GM23338 (cell line): ENCODE results near the gene RNGTT.

Experiments used
- CREB1 ChIP-seq: fragments of 250-450 bp; sonication (Bioruptor Pico); IDR thresholded peaks from 2 replicates; pipeline ENCODE4 v1.5.0; 2020; ENCODE audit warnings: low read depth, mild to moderate bottlenecking, moderate library complexity
- ETS1 ChIP-seq: IDR thresholded peaks from 2 replicates; pipeline ENCODE4 v1.6.1; 2016; ENCODE audit warnings: antibody characterized with exemption
- EZH2 ChIP-seq: fragments of 200-600 bp; sonication (generic); IDR thresholded peaks from one replicate; pipeline ENCODE4 v1.8.0; 2017; ENCODE audit warnings: antibody characterized with exemption, mild to moderate bottlenecking, low read depth; ENCODE audit not compliant: unreplicated experiment
- EZH2phosphoT487 ChIP-seq: fragments of 200-600 bp; sonication (generic); IDR thresholded peaks from one replicate; pipeline ENCODE4 v1.8.1; 2018; ENCODE audit warnings: antibody characterized with exemption; ENCODE audit not compliant: unreplicated experiment
- JUNB ChIP-seq: IDR thresholded peaks from one replicate; pipeline ENCODE4 v1.6.1; 2016; ENCODE audit warnings: antibody characterized with exemption; ENCODE audit not compliant: unreplicated experiment
- NANOG ChIP-seq: IDR thresholded peaks from 2 replicates; pipeline ENCODE4 v1.6.1; 2016; ENCODE audit warnings: antibody characterized with exemption, borderline replicate concordance
- POLR2AphosphoS5 ChIP-seq: IDR thresholded peaks from 2 replicates; pipeline ENCODE4 v1.6.1; 2016; ENCODE audit warnings: antibody characterized with exemption, low read depth
- STAT1 ChIP-seq: IDR thresholded peaks from one replicate; pipeline ENCODE4 v1.6.1; 2016; ENCODE audit warnings: antibody characterized with exemption; ENCODE audit not compliant: unreplicated experiment
- ZNF114 ChIP-seq: fragments of 250-450 bp; sonication (Bioruptor Pico); IDR thresholded peaks from 2 replicates; pipeline ENCODE4 v1.5.0; 2020; ENCODE audit warnings: mild to moderate bottlenecking, moderate library complexity
- ZNF331 ChIP-seq: fragments of 250-450 bp; sonication (Bioruptor Pico); IDR thresholded peaks from 2 replicates; pipeline ENCODE4 v1.5.0; 2020; ENCODE audit warnings: low read depth, mild to moderate bottlenecking, moderate library complexity
- ZNF462 ChIP-seq: fragments of 250-450 bp; sonication (Bioruptor Pico); IDR thresholded peaks from 2 replicates; pipeline ENCODE4 v1.5.0; 2020; ENCODE audit warnings: mild to moderate bottlenecking, moderate library complexity
- TF ChIP-seq, protein P1 (sequence below), 2 experiments: fragments of 200-600 bp in 1 of 2; sonication (generic) in 1 of 2; conservative IDR thresholded peaks; 2 replicates each; pipeline versions ENCODE4 v1.5.1 to v1.6.1; 2016 to 2017; ENCODE audit warnings: antibody characterized with exemption in 2 of 2, low read depth in 2 of 2, mild to moderate bottlenecking in 2 of 2, moderate library complexity in 1 of 2
- TF ChIP-seq, protein P2 (sequence below): IDR thresholded peaks from one replicate; pipeline ENCODE4 v1.6.1; 2018; ENCODE audit warnings: antibody characterized with exemption; ENCODE audit not compliant: unreplicated experiment

- TF ChIP-seq, protein P1, sequence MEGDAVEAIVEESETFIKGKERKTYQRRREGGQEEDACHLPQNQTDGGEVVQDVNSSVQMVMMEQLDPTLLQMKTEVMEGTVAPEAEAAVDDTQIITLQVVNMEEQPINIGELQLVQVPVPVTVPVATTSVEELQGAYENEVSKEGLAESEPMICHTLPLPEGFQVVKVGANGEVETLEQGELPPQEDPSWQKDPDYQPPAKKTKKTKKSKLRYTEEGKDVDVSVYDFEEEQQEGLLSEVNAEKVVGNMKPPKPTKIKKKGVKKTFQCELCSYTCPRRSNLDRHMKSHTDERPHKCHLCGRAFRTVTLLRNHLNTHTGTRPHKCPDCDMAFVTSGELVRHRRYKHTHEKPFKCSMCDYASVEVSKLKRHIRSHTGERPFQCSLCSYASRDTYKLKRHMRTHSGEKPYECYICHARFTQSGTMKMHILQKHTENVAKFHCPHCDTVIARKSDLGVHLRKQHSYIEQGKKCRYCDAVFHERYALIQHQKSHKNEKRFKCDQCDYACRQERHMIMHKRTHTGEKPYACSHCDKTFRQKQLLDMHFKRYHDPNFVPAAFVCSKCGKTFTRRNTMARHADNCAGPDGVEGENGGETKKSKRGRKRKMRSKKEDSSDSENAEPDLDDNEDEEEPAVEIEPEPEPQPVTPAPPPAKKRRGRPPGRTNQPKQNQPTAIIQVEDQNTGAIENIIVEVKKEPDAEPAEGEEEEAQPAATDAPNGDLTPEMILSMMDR (conservative IDR thresholded peaks at IDR 0.05; ENCODE audit: low read depth in 2 of 2): no peak
- TF ChIP-seq, protein P2, sequence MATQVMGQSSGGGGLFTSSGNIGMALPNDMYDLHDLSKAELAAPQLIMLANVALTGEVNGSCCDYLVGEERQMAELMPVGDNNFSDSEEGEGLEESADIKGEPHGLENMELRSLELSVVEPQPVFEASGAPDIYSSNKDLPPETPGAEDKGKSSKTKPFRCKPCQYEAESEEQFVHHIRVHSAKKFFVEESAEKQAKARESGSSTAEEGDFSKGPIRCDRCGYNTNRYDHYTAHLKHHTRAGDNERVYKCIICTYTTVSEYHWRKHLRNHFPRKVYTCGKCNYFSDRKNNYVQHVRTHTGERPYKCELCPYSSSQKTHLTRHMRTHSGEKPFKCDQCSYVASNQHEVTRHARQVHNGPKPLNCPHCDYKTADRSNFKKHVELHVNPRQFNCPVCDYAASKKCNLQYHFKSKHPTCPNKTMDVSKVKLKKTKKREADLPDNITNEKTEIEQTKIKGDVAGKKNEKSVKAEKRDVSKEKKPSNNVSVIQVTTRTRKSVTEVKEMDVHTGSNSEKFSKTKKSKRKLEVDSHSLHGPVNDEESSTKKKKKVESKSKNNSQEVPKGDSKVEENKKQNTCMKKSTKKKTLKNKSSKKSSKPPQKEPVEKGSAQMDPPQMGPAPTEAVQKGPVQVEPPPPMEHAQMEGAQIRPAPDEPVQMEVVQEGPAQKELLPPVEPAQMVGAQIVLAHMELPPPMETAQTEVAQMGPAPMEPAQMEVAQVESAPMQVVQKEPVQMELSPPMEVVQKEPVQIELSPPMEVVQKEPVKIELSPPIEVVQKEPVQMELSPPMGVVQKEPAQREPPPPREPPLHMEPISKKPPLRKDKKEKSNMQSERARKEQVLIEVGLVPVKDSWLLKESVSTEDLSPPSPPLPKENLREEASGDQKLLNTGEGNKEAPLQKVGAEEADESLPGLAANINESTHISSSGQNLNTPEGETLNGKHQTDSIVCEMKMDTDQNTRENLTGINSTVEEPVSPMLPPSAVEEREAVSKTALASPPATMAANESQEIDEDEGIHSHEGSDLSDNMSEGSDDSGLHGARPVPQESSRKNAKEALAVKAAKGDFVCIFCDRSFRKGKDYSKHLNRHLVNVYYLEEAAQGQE: no peak
- TF ChIP-seq EZH2phosphoT487 (no peak), POLR2AphosphoS5 (no peak), NANOG (no peak), CREB1 (CRISPR knock-in tag) (no peak), EZH2 (no peak), ZNF331 (no peak), ZNF114 (CRISPR knock-in tag) (no peak), STAT1 (no peak), JUNB (no peak), ETS1 (no peak), ZNF462 (CRISPR knock-in tag) (no peak)
Observed at GRCh38 chr6:88616380-88616779, 347.0 kb downstream of the RNGTT start.
